IMR-90 (cell line): Measurements from ENCODE around the gene MGAT4A. TPM values are rescaled to one million over a fixed set of nuclear protein-coding genes. Genes with fewer than 3 reads are reported as not detected.

Experiments used
- ATAC-seq: fragments of 200-7000 bp; cut with Tn5 transposase; 2 replicates; pipeline ENCODE4 v1.9.1; 2020; ENCODE audit warnings: low read depth, mild to moderate bottlenecking, moderate library complexity
- BruUV-seq: library from RNA; stranded (reverse); fragments of 400-500 nt; replicated peaks from 2 replicates; lab custom pipeline; 2021; lab: Mats Ljungman, UMichigan
- CTCF ChIA-PET: fragments of 300-600 bp; formaldehyde crosslinking; extraction: SDS; loops from one replicate; lab custom pipeline; 2021; ENCODE audit warnings: antibody characterized with exemption; lab: Yijun Ruan, JAX
- POLR2A ChIA-PET: fragments of 300-600 bp; sonication (Branson Sonifier 250); formaldehyde crosslinking; loops from one replicate; lab custom pipeline; 2022; ENCODE audit warnings: antibody characterized with exemption; ENCODE audit not compliant: unreplicated experiment; lab: Charles Lee
- DNase-seq: peaks from one replicate; pipeline ENCODE4 v3.0.0; 2013
- H2AFZ ChIP-seq: replicated peaks from 2 replicates; pipeline ENCODE3; 2013; ENCODE audit warnings: low read length, mild to moderate bottlenecking; ENCODE audit not compliant: poor library complexity
- H2AK5ac ChIP-seq: 2 replicates; pipeline ENCODE4 v1.6.1; 2013; ENCODE audit warnings: low read depth, low read length, inconsistent platforms
- H2AK9ac ChIP-seq: replicated peaks from 2 replicates; pipeline ENCODE3; 2013; ENCODE audit warnings: mild to moderate bottlenecking, low read depth, low read length, moderate library complexity; ENCODE audit not compliant: poor library complexity
- H2BK120ac ChIP-seq: 2 replicates; pipeline ENCODE4 v1.6.1; 2013; ENCODE audit warnings: low read depth, low read length, inconsistent platforms
- H2BK15ac ChIP-seq: 3 replicates; pipeline ENCODE4 v1.6.1; 2013; ENCODE audit warnings: low read depth, low read length, inconsistent platforms
- H2BK20ac ChIP-seq: 2 replicates; pipeline ENCODE4 v1.6.1; 2013; ENCODE audit warnings: low read depth, mild to moderate bottlenecking, inconsistent platforms, low read length, moderate library complexity
- H2BK5ac ChIP-seq: 2 replicates; pipeline ENCODE4 v1.6.1; 2013; ENCODE audit warnings: mild to moderate bottlenecking, low read depth, low read length, inconsistent platforms; ENCODE audit not compliant: poor library complexity, severe bottlenecking
- H3K14ac ChIP-seq: replicated peaks from 2 replicates; pipeline ENCODE4 v1.6.1; 2013; ENCODE audit warnings: low read depth, low read length, inconsistent platforms
- H3K18ac ChIP-seq: 2 replicates; pipeline ENCODE4 v1.6.1; 2013; ENCODE audit warnings: low read depth, low read length, control low read depth
- H3K23ac ChIP-seq: 2 replicates; pipeline ENCODE4 v1.6.1; 2013; ENCODE audit warnings: low read depth, low read length, inconsistent platforms
- H3K27ac ChIP-seq: 2 replicates; pipeline ENCODE4 v1.5.1; 2013; ENCODE audit warnings: mild to moderate bottlenecking, control low read depth, low read length; ENCODE audit not compliant: insufficient read depth
- H3K27me3 ChIP-seq: 2 replicates; pipeline ENCODE4 v1.6.1; 2013; ENCODE audit warnings: low read length; ENCODE audit not compliant: control insufficient read depth, insufficient read depth
- H3K36me3 ChIP-seq: 2 replicates; pipeline ENCODE4 v1.6.1; 2013; ENCODE audit warnings: low read length, mixed read lengths; ENCODE audit not compliant: control insufficient read depth, insufficient read depth
- H3K4ac ChIP-seq: 2 replicates; pipeline ENCODE4 v1.6.1; 2013; ENCODE audit warnings: low read depth, low read length, inconsistent platforms
- H3K4me1 ChIP-seq: 2 replicates; pipeline ENCODE4 v1.6.1; 2013; ENCODE audit warnings: low read length, mixed read lengths; ENCODE audit not compliant: control insufficient read depth, insufficient read depth
- H3K4me2 ChIP-seq: 2 replicates; pipeline ENCODE4 v1.6.1; 2013; ENCODE audit warnings: low read depth, mild to moderate bottlenecking, control low read depth, low read length, moderate library complexity
- H3K4me3 ChIP-seq: 2 replicates; pipeline ENCODE4 v1.5.1; 2013; ENCODE audit warnings: low read depth, mild to moderate bottlenecking, control low read depth, low read length, moderate library complexity; ENCODE audit not compliant: insufficient read depth
- H3K56ac ChIP-seq: 2 replicates; pipeline ENCODE4 v1.6.1; 2013; ENCODE audit warnings: low read length, inconsistent platforms; ENCODE audit not compliant: insufficient read depth; ENCODE audit errors: extremely low read depth
- H3K79me1 ChIP-seq, 2 experiments: 2 replicates each; pipeline ENCODE4 v1.6.1; 2013; ENCODE audit warnings: low read length in 2 of 2, inconsistent platforms in 1 of 2, low read depth in 1 of 2
- H3K9ac ChIP-seq: 2 replicates; pipeline ENCODE4 v1.6.1; 2013; ENCODE audit warnings: low read depth, low read length, control low read depth
- H3K9me1 ChIP-seq: 2 replicates; pipeline ENCODE4 v1.6.1; 2013; ENCODE audit warnings: low read length, inconsistent platforms; ENCODE audit not compliant: insufficient read depth
- H3K9me3 ChIP-seq: 2 replicates; pipeline ENCODE4 v1.6.1; 2013; ENCODE audit warnings: low read length; ENCODE audit not compliant: control insufficient read depth, insufficient read depth
- H4K20me1 ChIP-seq: 2 replicates; pipeline ENCODE4 v1.6.1; 2013; ENCODE audit warnings: low read length, inconsistent platforms; ENCODE audit not compliant: insufficient read depth
- H4K5ac ChIP-seq: 2 replicates; pipeline ENCODE4 v1.6.1; 2013; ENCODE audit warnings: mild to moderate bottlenecking, low read depth, low read length, control low read depth
- H4K8ac ChIP-seq, 2 experiments: 2 replicates each; pipeline ENCODE4 v1.6.1; 2013; ENCODE audit warnings: low read depth in 2 of 2, low read length in 2 of 2, control low read depth in 1 of 2, inconsistent platforms in 1 of 2
- H4K91ac ChIP-seq: 2 replicates; pipeline ENCODE4 v1.6.1; 2013; ENCODE audit warnings: low read depth, low read length, inconsistent platforms; ENCODE audit not compliant: insufficient read depth
- MAZ ChIP-seq: IDR thresholded peaks from 2 replicates; pipeline ENCODE4 v1.6.1; 2012; ENCODE audit warnings: low read depth, mild to moderate bottlenecking, low read length, improper control_type of control experiment, moderate library complexity, borderline replicate concordance
- POLR2A ChIP-seq: IDR thresholded peaks from 2 replicates; pipeline ENCODE4 v1.6.1; 2012; ENCODE audit warnings: mild to moderate bottlenecking, low read depth, low read length
- RCOR1 ChIP-seq: IDR thresholded peaks from 2 replicates; pipeline ENCODE4 v1.6.1; 2012; ENCODE audit warnings: mild to moderate bottlenecking, low read length, improper control_type of control experiment; ENCODE audit not compliant: insufficient replicate concordance
- SMC3 ChIP-seq: fragments of 150-350 bp; IDR thresholded peaks from 2 replicates; pipeline ENCODE4 v1.6.1; 2016; ENCODE audit warnings: low read depth, mild to moderate bottlenecking, antibody characterized with exemption, low read length, moderate library complexity
- dilution Hi-C: fragments of 300-500 bp; cut with HindIII; formaldehyde crosslinking; loops from one replicate; pipeline ENCODE4 v1.14.3; 2018; ENCODE audit warnings: low sequenced_read_pairs; ENCODE audit not compliant: unreplicated experiment
- in situ Hi-C: fragments of 300-500 bp; cut with MboI; formaldehyde crosslinking; loops from 3 replicates; pipeline ENCODE4 v1.14.3; 2019; ENCODE audit warnings: low sequenced_read_pairs, inconsistent platforms, mixed read lengths
- intact Hi-C: fragments of 100-400 bp; cut with micrococcal nuclease; formaldehyde crosslinking; loops from 2 replicates; pipeline ENCODE4 v1.10.0; 2022
- polyA plus RNA-seq, 3 experiments: library from polyadenylated mRNA; depleted of rRNA; stranded (reverse); fragments of >200 nt; gene quantifications; 2 replicates each; pipeline ENCODE4 v1.2.3, GENCODE V29; 2012; ENCODE audit warnings: low replicate concordance in 1 of 3
- total RNA-seq: library from RNA; depleted of rRNA; stranded (reverse); fragments of >200 nt; gene quantifications from 2 replicates; pipeline ENCODE4 v1.2.3, GENCODE V29; 2012
- TF ChIP-seq, protein P1 (sequence below): fragments of 150-350 bp; IDR thresholded peaks from 2 replicates; pipeline ENCODE4 v1.6.1; 2016; ENCODE audit warnings: low read depth, mild to moderate bottlenecking, low read length, moderate library complexity, borderline replicate concordance

MGAT4A gene
- total and polyA plus RNA-seq, 2 of the 4 experiments (the other 2 are of a cell fraction): under 0.01 TPM; not detected in 1

DNA sequence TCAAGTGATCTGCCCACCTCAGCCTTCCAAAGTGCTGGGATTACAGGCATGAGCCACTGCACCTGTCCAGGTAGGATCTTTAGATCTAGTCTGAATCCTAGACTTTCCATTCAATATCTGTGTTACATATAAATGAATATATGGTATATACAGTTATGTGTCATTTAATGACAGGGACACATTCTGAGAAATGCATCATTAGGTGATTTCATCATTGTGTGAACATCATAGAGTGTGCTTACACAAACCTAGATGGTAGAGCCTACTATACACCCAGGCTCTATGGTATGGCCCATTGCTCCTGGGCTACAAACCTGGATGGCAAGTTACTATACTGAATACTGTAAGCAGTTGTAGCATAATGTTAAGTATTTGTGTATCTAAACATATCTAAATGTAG is 15.5 kb upstream of the MGAT4A start:
- no peaks in the 10 kb centered on the region for H4K20me1 ChIP-seq
- H3K4me2 ChIP-seq: no peak overlapping the region
- no peaks in the 10 kb centered on the region for H3K36me3 ChIP-seq
- no peak overlapping the region for H2AFZ ChIP-seq
- intact Hi-C loops (no loop called here), in situ Hi-C loops (no loop called here), dilution Hi-C loops (no loop called here)
- H3K4ac ChIP-seq: no peak overlapping the region
- no peak overlapping the region for H2BK20ac ChIP-seq
- no peak overlapping the region for H3K27ac ChIP-seq
- ChIA-PET CTCF (no interaction called here), POLR2A (no interaction called here)
- H3K79me1 ChIP-seq: no peaks in the 10 kb centered on the region
- no peak overlapping the region for H2AK5ac ChIP-seq
- peaks cover 6% of the 10 kb centered on the region; the same call in 1 of the 2 replicates for H3K27me3 ChIP-seq
- DNase-seq (no peak), ATAC-seq (no peak)
- H4K5ac ChIP-seq: no peak overlapping the region
- BruUV-seq: no TSS peak
- H3K9me3 ChIP-seq: no peaks in the 10 kb centered on the region
- H3K14ac ChIP-seq: no peak overlapping the region
- H3K56ac ChIP-seq: no peak overlapping the region
- H4K8ac ChIP-seq: no peak overlapping the region
- no peak overlapping the region for H3K18ac ChIP-seq
- H3K4me3 ChIP-seq: no peak overlapping the region
- H2BK120ac ChIP-seq: no peak overlapping the region
- no peaks in the 10 kb centered on the region for H3K4me1 ChIP-seq
- no peak overlapping the region for H3K23ac ChIP-seq
- no peak overlapping the region for H2AK9ac ChIP-seq
- H3K9ac ChIP-seq: no peak overlapping the region
- no peak overlapping the region for H2BK15ac ChIP-seq
- TF ChIP-seq MAZ: no peak
- TF ChIP-seq POLR2A: no peak
- TF ChIP-seq, protein P1, sequence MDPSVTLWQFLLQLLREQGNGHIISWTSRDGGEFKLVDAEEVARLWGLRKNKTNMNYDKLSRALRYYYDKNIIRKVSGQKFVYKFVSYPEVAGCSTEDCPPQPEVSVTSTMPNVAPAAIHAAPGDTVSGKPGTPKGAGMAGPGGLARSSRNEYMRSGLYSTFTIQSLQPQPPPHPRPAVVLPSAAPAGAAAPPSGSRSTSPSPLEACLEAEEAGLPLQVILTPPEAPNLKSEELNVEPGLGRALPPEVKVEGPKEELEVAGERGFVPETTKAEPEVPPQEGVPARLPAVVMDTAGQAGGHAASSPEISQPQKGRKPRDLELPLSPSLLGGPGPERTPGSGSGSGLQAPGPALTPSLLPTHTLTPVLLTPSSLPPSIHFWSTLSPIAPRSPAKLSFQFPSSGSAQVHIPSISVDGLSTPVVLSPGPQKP: no peak
- no peak for TF ChIP-seq SMC3
- no peak for TF ChIP-seq RCOR1
- no peaks in the 10 kb centered on the region for H3K9me1 ChIP-seq
- no peak overlapping the region for H2BK5ac ChIP-seq
- no peak overlapping the region for H4K91ac ChIP-seq
